ENCODE results near the gene GPX8. TPM values are rescaled to one million over a fixed set of nuclear protein-coding genes. Genes with fewer than 3 reads are reported as not detected.

Gene GPX8
- total RNA-seq, 1 experiment from 2014 or later, result 37.9 TPM

DNA sequence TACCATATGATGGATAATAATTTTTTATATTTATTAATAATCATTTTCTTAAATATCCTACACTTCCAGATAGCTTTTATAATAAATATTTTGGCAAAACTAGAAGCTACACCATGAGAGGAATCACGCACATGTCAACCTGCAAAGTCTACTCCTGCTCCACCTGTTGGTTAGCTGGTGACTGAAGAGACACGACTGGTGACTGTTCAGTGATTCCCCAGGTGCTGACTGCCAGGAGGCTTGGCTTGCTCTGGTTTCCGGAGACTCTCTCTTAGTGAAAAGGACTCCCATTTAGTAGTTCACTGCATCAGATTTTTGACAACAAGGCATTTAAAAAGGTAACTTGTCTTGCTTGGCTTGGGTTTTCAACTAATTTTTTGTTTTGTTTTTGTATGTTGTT, 36.6 kb upstream of the GPX8 start:
- DNase-seq, result no peak
- Histone ChIP-seq H3K14ac (ENCODE audit: insufficient read depth, low read length) (no peak overlapping the region), H3K27ac (ENCODE audit: insufficient read length, low read depth, low read length) (no peak overlapping the region), H4K20me1 (ENCODE audit: control insufficient read depth, insufficient read depth, insufficient read length) (no peaks in the 10 kb centered on the region), H2AK5ac (ENCODE audit: insufficient read length, low read length) (no peak overlapping the region), H3K56ac (ENCODE audit: insufficient read length, low read depth, low read length) (no peak overlapping the region), H2BK12ac (ENCODE audit: insufficient read length, low read depth, low read length) (no peak overlapping the region), H2BK5ac (ENCODE audit: insufficient read length, low read length) (no peak overlapping the region), H3K23me2 (ENCODE audit: insufficient read length, low read depth, low read length, poor library complexity, severe bottlenecking) (no peaks in the 10 kb centered on the region), H4K5ac (ENCODE audit: insufficient read length, low read depth, low read length) (no peak overlapping the region), H3K4ac (ENCODE audit: low read depth, low read length) (no peak overlapping the region), H3K27me3 (ENCODE audit: insufficient read depth, low read length) (no peaks in the 10 kb centered on the region), H4K91ac (ENCODE audit: insufficient read length, low read depth, low read length) (no peak overlapping the region), H3K4me1 (ENCODE audit: insufficient read depth, low read length) (no peaks in the 10 kb centered on the region), H3K18ac (ENCODE audit: insufficient read length, low read depth, low read length) (no peak overlapping the region), H3T11ph (ENCODE audit: low read length) (no peak overlapping the region), H3K4me2 (ENCODE audit: insufficient read depth, insufficient read length, low read length) (no peak overlapping the region), H3K79me2 (ENCODE audit: insufficient read depth, low read length) (no peaks in the 10 kb centered on the region), H3K79me1 (ENCODE audit: insufficient read depth, low read depth, low read length, poor library complexity, severe bottlenecking) (no peaks in the 10 kb centered on the region), H2BK20ac (ENCODE audit: low read depth, low read length, poor library complexity, severe bottlenecking) (no peak overlapping the region), H3K23ac (ENCODE audit: insufficient read length, low read depth, low read length) (no peak overlapping the region), H3K9me3 (ENCODE audit: control insufficient read depth, low read depth, low read length) (no peaks in the 10 kb centered on the region), H2BK120ac (ENCODE audit: low read depth, low read length, poor library complexity, severe bottlenecking) (no peak overlapping the region), H4K8ac (replicated peaks; ENCODE audit: insufficient read length, low read depth, low read length) (no peak overlapping the region), H3K9ac (ENCODE audit: extremely low read depth, insufficient read length, low read length) (no peak overlapping the region), H2AFZ (ENCODE audit: low read length) (no peak overlapping the region), H2BK15ac (ENCODE audit: low read depth, low read length) (no peak overlapping the region)
- peaks cover 4 to 5% of the 10 kb centered on the region in 2 experiments; a peak in 3 of 4 replicates for H3K4me1 Mint-ChIP-seq
- H3K36me3 Mint-ChIP-seq (ENCODE audit: insufficient read depth in 1 of 3, low read depth in 3 of 3), result no peaks in the 10 kb centered on the region
- WGBS (ENCODE audit: extremely low coverage, insufficient read length, low lambda C conversion rate), result no CpG with 5 or more reads among the region's 3 CpGs
- H3K9me3 Mint-ChIP-seq, result no peaks in the 10 kb centered on the region
- no peaks in the 10 kb centered on the region for H3K27me3 Mint-ChIP-seq (ENCODE audit: low read depth)
- H3K4me3 Mint-ChIP-seq, result no peak overlapping the region
- H3K27ac Mint-ChIP-seq, result no peak overlapping the region
- TF ChIP-seq, protein P1, sequence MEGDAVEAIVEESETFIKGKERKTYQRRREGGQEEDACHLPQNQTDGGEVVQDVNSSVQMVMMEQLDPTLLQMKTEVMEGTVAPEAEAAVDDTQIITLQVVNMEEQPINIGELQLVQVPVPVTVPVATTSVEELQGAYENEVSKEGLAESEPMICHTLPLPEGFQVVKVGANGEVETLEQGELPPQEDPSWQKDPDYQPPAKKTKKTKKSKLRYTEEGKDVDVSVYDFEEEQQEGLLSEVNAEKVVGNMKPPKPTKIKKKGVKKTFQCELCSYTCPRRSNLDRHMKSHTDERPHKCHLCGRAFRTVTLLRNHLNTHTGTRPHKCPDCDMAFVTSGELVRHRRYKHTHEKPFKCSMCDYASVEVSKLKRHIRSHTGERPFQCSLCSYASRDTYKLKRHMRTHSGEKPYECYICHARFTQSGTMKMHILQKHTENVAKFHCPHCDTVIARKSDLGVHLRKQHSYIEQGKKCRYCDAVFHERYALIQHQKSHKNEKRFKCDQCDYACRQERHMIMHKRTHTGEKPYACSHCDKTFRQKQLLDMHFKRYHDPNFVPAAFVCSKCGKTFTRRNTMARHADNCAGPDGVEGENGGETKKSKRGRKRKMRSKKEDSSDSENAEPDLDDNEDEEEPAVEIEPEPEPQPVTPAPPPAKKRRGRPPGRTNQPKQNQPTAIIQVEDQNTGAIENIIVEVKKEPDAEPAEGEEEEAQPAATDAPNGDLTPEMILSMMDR (conservative IDR thresholded peaks at IDR 0.05), result no peak

Measured in H9 (cell line).